Measurements from ENCODE around the gene POLR3A.

POLR3A gene

DNA sequence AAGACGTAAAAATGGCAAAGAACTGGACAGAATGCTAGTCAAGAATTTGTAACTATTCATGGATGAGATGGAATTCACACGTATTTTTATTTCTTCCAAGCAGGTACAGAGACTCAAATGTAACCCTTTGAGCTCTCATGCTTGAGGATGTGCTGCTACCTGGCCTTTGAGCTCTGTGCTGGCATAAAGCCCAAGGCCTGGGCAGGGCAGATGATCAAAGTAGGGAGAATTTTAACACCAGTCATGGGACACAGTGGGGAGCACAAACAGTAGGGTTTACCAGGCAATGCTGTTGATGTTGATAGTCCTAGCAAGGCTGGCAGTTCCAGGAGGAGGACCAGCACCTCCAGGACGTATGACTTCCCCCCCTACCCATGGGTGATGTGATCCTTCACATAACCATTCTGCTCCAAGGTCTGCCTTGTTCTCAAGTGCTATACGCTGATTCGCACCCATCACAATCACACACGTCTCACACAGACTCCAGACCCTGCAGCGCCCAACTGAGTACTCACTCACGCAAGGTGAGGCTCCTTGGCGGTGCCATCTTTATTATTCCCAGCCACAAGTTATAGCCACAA is 54.1 kb downstream of the POLR3A start:
- no peak for DNase-seq

DNA sequence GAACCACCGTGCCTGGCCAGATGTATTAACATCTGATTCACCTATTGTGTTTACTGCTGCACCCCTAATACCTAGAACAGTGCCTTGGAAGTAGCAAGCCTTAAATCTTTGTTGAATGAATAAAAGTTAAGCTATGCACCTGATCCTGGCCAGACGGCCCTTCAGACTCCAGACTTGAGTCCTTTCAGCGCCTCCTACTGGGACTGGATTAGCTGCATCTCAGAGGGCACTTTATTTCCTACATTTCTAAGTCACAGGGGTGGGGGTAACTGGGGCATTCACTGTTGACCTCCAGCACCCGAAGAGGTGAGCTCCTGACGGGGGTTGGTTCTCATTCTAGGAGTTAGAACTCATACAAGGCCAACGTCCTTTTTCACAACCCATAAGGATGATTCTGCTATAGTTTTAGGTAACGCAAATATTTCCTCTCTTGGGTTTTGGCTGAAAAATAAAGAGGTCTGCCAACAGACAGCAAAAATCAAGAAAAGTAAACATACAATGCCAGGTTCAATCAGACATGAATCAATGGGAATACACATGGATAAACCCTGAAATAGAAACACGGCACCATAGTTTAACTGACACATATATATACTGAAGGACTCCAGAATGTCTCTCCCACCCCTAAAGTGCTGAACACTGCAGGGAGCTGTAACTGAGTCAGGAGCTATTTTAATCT is 54.8 kb downstream of the POLR3A start:
- no peak for DNase-seq

DNA sequence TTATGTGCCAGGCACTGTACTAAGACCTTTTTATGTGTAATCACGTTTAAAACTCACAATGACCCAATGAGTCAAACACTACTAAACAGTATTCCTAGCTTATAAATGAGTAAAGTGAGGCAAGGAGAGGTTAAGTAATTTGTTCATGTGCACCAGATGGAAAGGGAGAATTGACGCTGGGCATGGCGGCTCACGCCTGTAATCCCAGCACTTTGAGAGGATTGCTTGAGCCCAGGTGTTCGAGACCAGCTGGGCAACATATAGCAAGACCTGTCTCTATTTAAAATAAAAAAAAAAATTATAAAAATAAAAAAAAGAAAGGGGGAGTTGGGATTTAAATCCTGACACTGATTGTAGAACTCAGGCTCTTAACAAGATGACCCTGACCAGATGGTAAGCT is 56.0 kb downstream of the POLR3A start:
- no peak for DNase-seq

DNA sequence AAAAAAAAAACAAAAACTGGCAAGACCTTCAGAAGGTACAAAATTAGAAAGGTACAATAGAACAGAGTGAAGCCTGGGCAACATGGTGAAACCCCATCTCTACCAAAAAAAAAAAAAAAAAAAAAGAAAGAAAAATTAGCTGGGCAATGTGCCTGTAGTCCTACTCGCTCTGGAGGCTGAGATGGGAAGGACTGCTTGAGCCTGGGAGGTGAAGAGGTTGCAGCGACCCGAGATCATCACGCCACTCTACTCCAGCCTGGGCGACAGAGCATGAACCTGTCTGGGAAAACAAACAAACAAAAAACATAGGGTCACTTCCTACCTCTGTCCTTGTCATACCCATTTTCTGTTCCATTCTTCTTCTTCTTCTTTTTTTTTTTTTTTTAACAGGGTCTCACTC is 57.2 kb downstream of the POLR3A start:
- DNase-seq, result no peak

DNA sequence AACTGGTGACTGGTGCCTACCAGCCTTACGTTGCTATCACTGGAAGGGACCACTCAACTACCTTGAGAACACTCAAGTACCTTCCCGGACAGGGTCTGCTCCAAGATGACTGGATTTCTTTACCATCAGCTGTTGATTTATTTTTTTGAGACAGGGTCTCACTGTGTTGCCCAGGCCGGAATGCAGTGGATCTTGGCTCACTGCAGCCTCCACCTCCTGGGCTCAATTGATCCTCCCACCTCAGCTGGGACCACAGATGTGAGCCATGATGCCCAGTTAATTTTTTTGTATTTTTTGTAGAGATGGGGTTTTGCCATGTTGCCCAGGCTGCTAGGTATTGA is 57.5 kb downstream of the POLR3A start:
- no peak for DNase-seq

DNA sequence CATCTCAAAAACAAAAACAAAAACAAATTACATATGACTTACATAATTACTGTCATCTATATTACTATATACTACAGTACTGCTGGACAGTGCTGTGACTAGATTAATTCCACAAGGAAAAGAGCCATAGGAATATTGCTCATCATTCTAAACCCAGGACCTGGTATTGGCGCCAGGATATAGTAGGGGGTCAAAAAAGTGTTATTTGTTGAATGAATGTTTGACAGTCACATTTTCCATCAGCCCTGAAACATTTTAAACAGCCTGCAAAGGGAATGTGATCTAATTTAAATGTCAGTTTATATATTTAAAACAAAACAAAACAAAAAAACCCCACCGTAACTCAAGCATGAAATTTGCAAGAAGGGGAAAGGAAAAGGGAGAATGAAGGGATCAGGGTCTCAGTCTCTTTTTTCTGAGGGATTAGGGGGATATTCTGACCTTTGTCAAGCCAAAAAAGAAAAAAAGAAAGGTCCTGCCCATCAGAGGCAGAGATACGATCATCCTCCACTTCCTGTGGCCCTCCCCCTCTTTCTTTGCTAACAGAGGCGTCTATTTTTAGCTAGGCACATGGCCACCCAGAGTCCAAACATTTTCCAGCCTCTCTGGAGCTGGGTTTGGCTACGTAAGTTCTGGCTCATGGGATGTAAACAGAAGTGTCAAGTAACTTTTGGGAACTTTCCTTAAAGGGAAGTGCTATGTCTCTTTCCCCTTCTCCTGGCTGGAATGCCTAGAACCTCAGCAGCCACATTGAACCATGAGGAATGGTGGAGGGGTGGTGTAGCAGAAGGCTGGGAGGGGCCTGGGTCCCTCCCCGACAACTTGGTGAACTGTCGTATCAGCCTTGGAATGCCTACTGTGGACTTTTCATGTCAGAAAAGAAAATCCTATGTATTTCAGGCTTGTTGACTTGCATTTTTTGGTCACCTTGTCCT is 58.2 kb downstream of the POLR3A start:
- DNase-seq, result peak; percentile 87

DNA sequence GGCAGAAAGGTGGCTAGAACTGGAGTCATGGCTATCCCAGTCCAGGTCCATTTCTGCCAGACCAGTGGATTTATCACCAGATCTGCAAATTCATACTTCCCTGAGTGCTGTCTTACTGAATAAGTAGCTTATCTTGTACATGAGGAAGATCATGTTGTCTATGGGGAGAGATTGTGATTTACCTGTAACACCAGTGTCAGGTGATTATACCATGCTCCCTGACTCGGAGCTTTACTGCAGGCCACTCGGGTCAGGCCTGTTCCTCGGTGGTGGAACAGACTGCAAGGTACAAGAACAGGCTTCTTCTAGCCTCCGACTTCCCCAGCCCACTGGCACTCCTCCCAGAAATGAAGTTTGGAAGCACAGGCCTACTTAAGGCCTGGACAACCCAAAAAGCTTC is 60.2 kb downstream of the POLR3A start:
- peak; percentile 48 for DNase-seq

DNA sequence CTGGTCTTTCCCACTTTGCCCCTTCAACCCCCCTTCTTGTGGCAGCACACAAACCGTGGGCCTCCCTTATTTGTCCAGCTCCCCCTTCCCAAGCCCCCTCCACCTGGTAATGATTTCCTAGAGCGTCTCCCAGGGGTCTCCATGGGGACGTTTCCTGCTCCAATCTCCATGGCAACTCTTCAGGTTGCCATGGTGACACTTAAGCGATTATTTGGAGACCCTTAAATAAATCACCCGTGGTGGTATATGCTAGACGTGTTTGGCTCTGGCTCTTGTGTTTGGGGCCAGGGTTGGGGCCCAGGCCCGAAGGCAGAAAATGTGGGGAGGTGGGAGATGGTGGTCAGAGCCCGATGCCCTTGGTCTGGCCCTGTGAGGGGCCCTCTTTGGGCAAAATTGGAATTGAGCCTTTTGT is 61.7 kb downstream of the POLR3A start:
- DNase-seq, result peak; percentile 47

DNA sequence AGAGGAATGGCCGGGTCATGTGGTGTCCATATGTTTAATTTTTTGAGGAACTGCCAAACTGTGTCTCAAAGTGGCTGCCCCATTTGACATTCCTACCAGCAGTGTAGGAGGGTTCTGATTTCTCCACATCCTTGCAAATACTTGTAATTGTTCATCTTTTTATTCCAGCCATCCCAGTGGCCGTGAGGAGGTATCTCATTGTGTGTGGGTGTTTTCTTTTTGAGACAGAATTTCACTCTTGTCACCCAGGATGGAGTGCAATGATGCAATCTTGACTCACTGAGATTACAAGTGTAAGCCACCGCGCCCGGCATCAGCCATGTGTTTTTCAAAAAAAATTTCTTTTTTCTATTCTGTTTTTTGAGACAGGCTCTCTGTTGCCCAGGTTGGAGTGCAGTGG is 64.0 kb downstream of the POLR3A start:
- DNase-seq, result no peak

DNA sequence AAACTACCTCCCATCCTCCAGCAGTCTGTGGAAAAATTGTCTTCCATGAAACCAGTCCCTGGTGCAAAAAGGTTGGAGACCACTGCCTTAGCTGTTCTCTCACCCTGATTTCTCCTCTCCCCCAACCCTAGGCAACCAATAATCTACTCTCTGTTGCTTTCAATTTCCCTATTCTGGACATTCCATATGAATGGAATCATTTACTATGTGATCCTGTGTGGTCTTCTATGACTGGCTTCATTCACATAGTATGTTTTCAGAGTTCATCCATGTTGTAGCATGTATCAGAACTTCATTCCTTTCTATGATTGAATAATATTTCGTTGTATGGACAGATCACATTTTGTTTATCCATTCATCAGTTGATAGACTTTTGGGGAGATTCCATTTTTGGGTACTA is 64.5 kb downstream of the POLR3A start:
- DNase-seq, result no peak

DNA sequence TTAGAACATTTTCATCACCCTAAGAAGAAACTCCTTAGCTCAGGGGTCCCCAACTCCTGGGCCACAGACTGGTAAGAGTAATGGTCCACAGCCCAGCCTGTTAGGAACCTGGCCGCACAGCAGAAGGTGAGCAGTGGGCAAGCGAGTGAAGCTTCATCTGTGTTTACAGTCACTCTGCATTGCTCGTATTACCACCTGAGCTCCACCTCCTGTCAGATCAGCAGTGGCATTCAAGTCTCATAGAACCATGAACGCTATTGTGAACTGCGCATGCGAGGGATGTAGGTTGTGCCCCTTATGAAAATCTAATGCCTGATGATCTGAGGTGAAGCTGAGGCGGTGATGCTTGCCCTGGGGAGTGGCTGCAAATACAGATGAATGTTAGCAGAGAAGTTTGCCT is 65.4 kb downstream of the POLR3A start:
- DNase-seq, result no peak

DNA sequence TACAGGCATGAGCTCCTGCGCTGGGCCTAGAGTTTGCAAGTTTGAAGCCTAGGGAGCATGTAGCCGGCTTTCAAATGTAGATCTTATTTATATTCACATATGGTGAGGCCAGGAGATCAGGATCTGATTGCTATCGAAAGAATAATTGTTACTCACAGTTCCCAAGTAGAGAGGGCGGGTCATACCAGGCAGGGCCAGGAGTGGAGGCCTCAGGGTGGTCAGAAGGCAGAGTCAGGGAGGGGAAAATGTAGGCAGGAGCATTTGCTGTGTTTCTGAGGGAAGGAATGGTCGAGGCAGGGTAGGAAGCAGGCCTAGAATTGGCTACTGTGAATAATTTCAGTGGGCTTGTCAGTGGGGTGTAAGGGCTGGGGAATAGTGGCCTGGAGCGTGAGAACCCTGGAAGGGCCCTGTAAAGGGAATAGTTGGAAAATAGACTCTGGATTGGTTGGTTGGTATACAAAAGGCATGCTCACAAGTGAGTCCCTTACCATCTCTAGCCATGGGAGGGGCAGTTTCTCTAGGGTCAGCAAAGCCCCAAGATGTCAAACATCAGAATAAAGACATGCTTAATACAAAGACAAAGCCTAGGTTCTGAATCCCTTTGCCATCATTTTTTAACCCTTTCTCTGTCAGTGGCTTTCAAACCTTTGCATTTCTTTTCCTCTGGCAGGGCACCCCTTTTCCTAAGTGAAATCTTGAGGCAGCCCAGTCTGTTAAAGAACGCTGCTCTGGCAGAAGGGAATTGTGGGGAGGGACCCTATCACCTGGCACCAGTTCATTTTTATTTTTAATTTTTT is 66.8 kb downstream of the POLR3A start:
- no peak for DNase-seq

DNA sequence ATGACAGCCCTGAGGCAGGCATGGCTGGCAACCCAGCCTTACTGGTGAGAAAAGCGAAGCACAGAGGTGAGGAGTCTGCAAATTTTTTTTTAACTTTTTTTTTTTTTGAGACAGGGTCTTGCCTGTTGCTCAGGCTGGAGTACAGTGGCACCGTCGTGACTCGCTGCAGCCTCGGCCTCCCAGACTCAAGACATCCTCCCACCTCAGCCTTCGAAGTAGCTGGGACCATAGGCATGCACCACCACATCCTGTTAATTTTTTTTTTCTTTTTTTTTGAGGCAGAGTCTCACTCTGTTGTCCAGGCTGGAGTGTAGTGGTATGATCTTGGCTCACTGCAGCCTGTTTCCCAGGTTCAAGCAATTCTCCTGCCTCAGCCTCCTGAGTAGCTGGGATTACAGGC is 67.6 kb downstream of the POLR3A start:
- DNase-seq, result no peak

DNA sequence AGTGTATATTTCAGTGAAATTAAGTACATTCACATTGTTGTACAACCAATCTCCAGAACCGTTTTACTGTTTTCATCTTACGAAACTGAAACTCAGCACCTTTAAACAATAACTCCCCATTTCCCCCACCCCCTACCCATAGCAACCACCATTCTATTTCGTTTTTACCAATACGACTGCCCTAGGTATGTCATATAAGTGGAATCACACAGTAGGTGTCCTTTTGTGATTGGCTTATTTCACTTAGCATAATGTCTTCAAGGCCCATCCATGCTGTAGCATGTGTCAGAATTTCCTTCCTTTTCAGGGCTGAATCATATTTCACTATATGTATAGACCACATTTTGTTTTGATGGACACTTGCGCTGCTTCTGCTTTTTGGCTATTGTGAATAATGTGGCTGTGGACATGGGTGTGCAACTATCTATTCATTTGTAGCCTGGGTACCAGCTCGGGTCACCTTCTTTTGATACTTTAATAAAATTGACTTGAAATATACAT is 68.4 kb downstream of the POLR3A start:
- DNase-seq, result no peak

DNA sequence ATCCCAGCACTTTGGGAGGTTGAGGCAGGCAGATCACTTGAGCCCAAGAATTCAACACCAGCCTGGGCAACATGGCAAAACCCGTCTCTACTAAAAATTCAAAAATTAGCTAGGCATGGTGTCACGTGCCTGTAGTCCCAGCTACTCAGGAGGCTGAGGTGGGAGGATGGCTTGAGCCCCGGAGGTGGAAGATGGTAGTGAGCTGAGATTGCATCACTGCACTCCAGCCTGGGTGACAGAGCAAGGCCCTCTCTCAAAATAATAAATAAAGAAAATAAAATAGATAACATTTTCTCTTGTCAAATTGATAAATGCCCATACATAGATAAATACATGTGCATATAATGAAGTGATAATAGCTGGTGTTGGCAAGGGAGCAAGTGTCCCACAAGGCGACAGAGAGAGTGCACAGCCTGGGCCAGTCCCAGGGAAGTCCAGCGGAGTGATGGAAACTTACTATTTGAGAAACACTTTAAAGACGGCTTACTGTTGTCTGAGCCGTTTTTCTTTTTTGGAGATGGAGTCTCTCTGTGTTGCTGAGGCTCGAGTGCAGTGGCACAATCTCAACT is 69.3 kb downstream of the POLR3A start:
- DNase-seq, result no peak

DNA sequence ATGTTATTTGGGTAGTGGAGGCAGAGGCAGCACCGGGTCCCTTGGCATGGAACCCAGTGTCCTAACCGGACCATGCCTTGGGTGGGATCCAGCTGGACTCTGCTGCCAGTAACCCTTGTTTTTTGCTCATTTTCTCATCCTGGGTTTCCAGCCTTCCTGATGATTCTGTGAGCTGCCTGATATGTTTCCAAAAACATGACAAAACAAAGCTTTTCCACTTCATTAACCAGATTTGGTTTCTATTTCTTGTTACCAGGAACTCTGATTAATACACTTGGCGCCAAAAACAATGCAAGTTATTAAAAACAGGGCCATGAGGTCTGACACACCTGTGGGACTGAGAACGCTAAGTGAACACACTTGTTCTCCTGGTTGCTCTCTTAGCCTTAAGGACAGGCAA is 69.9 kb downstream of the POLR3A start:
- no peak for DNase-seq

DNA sequence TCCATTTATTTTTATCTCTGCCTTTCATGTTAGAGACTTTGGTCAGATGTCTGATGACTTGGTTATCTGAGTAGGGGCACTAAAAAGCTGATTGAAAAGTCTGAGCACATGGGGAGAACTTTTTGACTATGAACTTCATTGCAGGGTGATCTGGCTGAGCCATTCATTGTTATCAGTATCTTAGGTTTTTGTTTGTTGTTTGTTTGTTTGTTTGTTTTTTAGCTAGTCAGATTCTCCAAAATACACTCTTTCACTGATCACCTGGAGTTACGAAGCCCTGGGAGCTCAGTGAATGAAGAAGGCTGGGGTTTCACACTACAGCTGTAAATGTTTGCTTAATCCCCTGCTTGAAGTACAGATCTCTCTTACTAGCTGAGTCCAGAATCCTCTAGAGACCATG is 74.2 kb downstream of the POLR3A start:
- no peak for DNase-seq

DNA sequence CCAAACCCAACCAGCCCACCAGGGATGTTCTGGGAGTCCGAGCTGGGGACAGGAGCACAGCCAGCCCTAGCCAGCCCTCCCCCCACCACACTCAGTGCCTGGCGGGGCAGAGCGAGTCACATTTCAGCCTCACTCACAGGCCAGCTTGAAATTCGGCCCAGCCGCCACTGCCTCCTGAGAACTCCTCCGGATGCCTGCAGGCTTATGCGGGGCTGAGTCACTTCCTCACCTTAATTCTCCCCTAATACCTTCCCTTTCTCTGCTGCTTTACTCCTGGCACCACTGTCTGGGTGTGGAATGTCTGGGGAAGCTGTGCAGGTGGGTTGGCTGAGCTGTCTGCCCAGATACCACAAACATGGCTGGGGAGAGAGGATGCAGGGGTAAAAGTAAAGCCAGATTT is 80.1 kb downstream of the POLR3A start:
- DNase-seq, result peak; percentile 36

DNA sequence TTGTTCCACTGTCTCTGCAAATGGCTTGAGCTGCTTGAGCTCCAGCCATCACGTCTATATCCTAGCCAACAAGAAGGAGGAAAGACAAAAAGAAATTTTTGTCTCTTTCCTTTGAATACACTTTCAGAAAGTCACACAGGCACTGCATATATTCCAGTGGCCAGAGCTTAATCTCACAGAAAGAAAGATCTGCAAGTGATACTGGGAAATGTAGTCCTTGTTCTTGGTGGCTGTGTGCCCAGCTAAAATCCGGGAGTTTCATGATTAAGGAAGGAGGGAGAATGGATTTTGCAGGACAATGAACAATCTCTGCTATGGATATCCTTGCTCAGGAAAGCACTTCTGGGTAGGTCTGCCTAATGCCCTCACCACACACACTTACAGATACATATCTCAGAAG is 83.2 kb downstream of the POLR3A start:
- no peak for DNase-seq

DNA sequence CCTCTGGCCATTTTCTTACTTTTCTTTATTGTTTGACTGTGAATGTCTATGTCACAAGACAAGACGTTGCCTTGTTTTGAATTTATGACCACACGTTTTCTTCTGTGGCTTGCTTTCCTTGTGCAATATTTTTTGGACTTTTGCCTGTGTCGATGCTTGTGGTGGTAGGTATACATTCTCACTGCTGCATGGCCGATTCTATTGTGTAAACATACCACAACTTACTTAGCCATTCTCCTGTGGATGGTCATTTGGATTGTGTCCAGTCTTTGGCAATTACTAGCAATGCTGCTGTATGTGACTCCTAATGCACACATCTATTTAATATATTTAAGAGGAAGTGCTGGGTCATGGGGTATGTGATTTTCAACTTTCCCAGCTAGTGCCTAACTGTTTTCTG is 84.8 kb downstream of the POLR3A start:
- DNase-seq, result no peak

DNA sequence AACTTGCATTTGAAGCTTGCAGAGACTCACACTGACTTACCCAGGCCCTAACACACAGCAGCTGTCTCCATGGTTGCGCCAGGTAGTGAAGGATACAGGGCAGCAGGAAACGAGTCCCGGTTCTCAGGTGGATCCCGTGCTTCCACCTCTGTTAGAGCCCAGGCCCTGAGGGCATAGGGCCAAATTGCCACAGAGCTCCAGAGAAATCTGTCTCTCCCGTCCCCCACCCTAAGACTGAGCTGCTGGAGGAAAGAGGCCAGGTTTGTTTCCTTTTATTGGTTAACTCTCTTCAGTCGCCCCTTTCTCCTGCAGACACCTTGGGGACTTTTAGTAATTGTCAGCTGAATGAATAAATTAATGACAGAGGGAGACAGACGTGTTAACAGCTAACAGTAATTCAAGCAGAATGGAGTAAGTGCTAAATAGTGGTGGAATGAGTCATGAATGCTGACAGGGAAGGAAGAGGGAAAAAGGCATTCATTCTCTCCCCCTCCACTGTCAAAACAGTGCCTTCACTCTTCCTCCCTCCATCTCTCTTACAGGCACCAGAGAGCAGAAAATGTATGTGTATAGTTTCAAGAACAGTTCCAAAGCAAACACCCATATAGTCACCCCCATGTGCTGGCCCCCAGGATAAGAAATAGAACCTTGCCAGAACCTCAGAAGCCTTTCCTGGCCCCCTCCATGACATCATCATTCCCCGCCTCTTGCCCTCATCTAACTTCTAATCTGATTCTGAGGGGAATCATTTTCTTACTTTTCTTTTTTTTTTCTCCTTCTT is 86.0 kb downstream of the POLR3A start:
- DNase-seq, result no peak

DNA sequence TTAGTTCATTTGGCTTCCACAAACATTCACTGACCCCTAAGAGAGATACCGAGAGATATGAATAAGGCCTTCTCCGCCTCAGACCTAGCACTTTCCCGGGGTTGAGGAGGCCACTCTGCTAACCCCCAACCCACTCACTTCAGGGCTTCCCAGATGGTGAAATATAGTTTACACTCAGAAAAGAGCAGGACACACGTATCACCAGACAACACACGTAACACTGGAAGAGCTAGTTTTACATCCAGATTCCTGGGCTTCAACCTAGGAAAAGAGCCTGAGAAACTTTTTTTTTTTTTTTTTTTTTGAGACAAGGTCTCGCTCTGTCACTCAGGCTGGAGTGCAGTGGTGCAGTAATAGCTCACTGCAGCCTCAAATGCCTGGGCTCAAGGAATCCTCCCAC is 87.5 kb downstream of the POLR3A start:
- no peak for DNase-seq

All from femur (tissue), 1 donor.